Neural crest cell (in vitro differentiated cells): Measurements from ENCODE around the gene FGB. TPM values are rescaled to one million over a fixed set of nuclear protein-coding genes. Genes with fewer than 3 reads are reported as not detected.

ENCODE experiments used
- DNase-seq: peaks from one replicate; pipeline ENCODE4 v3.0.0; 2021; ENCODE audit warnings: low read depth, mixed read lengths, low spot score
- H3K27ac Mint-ChIP-seq: one replicate; pipeline ENCODE4 v1.8.0; 2021; ENCODE audit warnings: mild to moderate bottlenecking, mixed read lengths; ENCODE audit not compliant: unreplicated experiment
- H3K27me3 Mint-ChIP-seq: 2 replicates; pipeline ENCODE4 v1.8.0; 2021; ENCODE audit warnings: low read depth, mild to moderate bottlenecking, mixed read lengths
- H3K36me3 Mint-ChIP-seq: 2 replicates; pipeline ENCODE4 v1.8.0; 2021; ENCODE audit warnings: low read depth, mild to moderate bottlenecking, mixed read lengths
- H3K4me1 Mint-ChIP-seq: 2 replicates; pipeline ENCODE4 v1.8.0; 2021; ENCODE audit warnings: mixed read lengths
- H3K4me3 Mint-ChIP-seq: one replicate; pipeline ENCODE4 v1.8.0; 2021; ENCODE audit warnings: mild to moderate bottlenecking, mixed read lengths
- H3K9me3 Mint-ChIP-seq: 2 replicates; pipeline ENCODE4 v1.8.0; 2021; ENCODE audit warnings: mixed read lengths
- total RNA-seq: library from RNA; stranded (reverse); gene quantifications from 2 replicates; pipeline ENCODE4 v1.2.1, GENCODE V29; 2021
- TF ChIP-seq, protein P1 (sequence below): fragments of 200-600 bp; sonication (generic); conservative IDR thresholded peaks from 2 replicates; pipeline ENCODE4 v1.5.0; 2021; ENCODE audit warnings: antibody characterized with exemption, mild to moderate bottlenecking

FGB gene
- total RNA-seq, 1 donor from 2014 or later: not detected

DNA sequence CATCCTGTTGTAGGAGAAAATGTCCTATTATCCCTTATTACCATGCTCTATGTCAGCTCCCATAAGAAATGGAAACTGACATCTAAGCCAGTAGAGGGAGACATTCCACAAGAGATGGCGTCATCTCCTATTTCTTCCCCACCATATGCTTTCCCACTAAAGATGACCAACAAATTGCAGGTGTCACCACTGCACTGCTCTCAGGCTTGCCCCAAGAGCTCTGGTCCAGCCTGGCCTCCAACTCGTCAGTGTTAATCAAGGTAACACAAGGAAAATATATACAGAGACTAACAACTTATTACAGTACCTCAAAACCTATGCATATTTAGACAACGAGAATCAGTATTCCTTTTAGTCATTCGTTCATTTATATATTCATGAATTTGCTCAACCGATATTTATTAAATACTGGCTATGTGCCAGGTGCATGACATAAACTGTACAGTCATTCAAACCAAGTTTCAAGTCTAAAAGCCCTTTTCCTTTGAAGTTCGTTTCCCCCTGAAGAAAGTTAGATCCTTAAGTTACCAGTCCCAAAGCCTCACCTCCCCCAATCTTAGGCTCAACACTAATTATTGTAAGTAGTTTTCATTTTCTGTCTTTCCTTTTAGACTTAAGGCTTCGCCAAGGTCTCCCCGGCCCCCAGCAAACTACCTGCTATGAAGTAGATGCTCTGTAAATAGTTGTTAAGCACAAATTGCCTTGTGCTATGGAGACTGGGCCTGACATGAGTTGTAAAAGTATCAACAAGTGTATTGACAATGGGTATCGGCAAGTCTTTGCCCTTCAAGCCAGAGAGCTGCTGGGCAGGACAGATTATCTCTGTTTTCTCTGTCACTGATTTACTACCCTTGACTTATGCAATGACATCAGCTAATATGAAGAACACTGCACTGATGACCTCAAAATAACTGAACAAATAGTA lies 3.1 kb upstream of the FGB start:
- no peaks in the 10 kb centered on the region for H3K36me3 Mint-ChIP-seq
- TF ChIP-seq, protein P1, sequence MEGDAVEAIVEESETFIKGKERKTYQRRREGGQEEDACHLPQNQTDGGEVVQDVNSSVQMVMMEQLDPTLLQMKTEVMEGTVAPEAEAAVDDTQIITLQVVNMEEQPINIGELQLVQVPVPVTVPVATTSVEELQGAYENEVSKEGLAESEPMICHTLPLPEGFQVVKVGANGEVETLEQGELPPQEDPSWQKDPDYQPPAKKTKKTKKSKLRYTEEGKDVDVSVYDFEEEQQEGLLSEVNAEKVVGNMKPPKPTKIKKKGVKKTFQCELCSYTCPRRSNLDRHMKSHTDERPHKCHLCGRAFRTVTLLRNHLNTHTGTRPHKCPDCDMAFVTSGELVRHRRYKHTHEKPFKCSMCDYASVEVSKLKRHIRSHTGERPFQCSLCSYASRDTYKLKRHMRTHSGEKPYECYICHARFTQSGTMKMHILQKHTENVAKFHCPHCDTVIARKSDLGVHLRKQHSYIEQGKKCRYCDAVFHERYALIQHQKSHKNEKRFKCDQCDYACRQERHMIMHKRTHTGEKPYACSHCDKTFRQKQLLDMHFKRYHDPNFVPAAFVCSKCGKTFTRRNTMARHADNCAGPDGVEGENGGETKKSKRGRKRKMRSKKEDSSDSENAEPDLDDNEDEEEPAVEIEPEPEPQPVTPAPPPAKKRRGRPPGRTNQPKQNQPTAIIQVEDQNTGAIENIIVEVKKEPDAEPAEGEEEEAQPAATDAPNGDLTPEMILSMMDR: peak; percentile 77
- no peaks in the 10 kb centered on the region for H3K4me1 Mint-ChIP-seq
- H3K27ac Mint-ChIP-seq: no peak overlapping the region
- peaks cover 14% of the 10 kb centered on the region for H3K27me3 Mint-ChIP-seq
- H3K4me3 Mint-ChIP-seq: no peak overlapping the region
- no peak for DNase-seq
- no peaks in the 10 kb centered on the region for H3K9me3 Mint-ChIP-seq

DNA sequence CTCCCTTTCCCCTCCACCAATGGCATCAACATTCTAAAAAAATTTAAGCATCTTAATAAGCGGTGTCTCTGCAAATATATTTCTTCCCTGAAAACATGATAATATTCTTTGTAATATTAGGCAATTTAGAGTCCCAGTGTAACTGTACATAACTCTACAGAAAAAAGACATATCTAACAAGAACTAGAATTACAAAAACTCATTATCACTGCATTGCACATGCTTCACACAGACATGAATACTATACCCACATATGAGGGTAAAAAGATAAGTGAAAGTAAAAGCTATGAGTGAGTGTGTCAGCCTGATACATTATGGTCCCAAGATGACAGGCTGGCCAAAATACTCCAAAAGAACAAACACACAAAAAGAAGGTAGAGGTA lies 2.4 kb upstream of the FGB start:
- no peak for DNase-seq
- no peaks in the 10 kb centered on the region for H3K4me1 Mint-ChIP-seq
- H3K27ac Mint-ChIP-seq: no peak overlapping the region
- H3K36me3 Mint-ChIP-seq: no peaks in the 10 kb centered on the region
- peaks cover 14% of the 10 kb centered on the region for H3K27me3 Mint-ChIP-seq
- TF ChIP-seq, protein P1: no peak
- H3K4me3 Mint-ChIP-seq: no peak overlapping the region
- no peaks in the 10 kb centered on the region for H3K9me3 Mint-ChIP-seq

DNA sequence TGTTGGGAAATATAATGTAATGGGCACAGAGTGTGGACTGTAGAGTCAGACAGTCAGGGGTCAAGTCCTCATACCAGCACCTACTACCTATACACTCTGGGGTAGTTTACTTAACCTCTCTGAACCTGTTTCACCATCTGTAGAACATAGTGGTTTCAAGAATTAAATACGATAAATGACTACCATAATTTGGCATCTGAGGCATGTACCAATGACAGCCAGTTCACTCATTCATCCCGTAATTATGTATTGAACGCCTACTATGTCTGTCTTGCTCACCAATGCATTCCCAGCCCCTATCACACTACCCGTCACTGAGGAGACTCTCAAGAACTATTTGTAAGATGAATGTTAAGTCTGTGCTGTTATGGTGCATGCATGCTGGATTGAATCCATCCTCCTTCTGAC lies 2.0 kb upstream of the FGB start:
- H3K4me3 Mint-ChIP-seq: no peak overlapping the region
- H3K36me3 Mint-ChIP-seq: no peaks in the 10 kb centered on the region
- peaks cover 14% of the 10 kb centered on the region for H3K27me3 Mint-ChIP-seq
- H3K4me1 Mint-ChIP-seq: no peaks in the 10 kb centered on the region
- no peak overlapping the region for H3K27ac Mint-ChIP-seq
- no peak for DNase-seq
- TF ChIP-seq, protein P1: no peak
- no peaks in the 10 kb centered on the region for H3K9me3 Mint-ChIP-seq

DNA sequence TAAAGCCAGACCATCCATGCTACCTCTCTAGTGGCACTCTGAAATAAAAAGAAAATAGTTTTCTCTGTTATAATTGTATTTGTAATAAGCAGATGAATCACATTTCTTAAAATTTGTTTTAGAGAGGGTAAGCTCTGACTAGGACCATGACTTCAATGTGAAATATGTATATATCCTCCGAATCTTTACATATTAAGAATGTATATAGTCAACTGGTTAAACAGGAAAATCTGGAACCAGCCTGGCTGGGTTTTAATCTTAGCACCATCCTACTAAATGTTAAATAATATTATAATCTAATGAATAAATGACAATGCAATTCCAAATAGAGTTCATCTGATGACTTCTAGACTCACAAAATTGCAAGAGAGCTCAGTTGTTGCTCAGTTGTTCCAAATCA lies 1.5 kb downstream of the FGB start:
- H3K4me1 Mint-ChIP-seq: no peaks in the 10 kb centered on the region
- peaks cover 11% of the 10 kb centered on the region for H3K27me3 Mint-ChIP-seq
- no peak overlapping the region for H3K27ac Mint-ChIP-seq
- H3K36me3 Mint-ChIP-seq: no peaks in the 10 kb centered on the region
- H3K9me3 Mint-ChIP-seq: no peaks in the 10 kb centered on the region
- no peak for DNase-seq
- no peak overlapping the region for H3K4me3 Mint-ChIP-seq
- TF ChIP-seq, protein P1: no peak

DNA sequence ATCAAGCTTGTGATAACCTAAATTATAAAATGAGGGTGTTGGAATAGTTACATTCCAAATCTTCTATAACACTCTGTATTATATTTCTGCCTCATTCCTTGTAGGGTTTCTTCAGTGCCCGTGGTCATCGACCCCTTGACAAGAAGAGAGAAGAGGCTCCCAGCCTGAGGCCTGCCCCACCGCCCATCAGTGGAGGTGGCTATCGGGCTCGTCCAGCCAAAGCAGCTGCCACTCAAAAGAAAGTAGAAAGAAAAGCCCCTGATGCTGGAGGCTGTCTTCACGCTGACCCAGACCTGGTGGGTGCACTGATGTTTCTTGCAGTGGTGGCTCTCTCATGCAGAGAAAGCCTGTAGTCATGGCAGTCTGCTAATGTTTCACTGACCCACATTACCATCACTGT lies 2.9 kb downstream of the FGB start:
- Mint-ChIP-seq H3K27me3 (peaks cover 5% of the 10 kb centered on the region), H3K9me3 (peaks cover 4% of the 10 kb centered on the region), H3K4me1 (no peaks in the 10 kb centered on the region), H3K4me3 (no peak overlapping the region), H3K36me3 (no peaks in the 10 kb centered on the region), H3K27ac (no peak overlapping the region)
- DNase-seq: no peak
- TF ChIP-seq, protein P1: no peak
